ENCODE results near the gene RCN2.
A peak's percentile ranks its signal among the peaks of the same experiment; 100 is the strongest.

RCN2 gene

DNA sequence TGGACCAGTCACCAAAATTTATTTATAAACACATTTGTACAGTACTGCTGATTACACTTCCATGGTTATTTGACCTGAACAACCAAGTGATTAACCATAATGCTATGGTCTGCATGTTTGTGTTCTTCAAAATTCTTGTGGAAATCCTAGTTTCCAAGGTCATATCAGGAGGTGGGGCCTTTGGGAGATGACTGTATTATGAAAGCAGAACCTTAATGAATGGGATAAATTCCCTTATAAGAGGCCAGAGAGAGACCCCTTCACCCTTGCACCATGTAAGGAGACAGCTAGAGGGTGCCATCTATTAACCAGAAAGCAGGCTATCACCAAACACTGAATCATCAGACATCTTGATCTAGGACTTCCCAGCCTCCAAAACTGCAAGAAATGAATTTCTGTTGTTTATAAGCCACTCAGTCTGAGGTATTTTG, 28.3 kb upstream of the RCN2 start:
- peak overlapping the region; percentile 89; the same call in 1 of the 2 replicates for H3K27ac ChIP-seq
- TF ChIP-seq, protein P1, sequence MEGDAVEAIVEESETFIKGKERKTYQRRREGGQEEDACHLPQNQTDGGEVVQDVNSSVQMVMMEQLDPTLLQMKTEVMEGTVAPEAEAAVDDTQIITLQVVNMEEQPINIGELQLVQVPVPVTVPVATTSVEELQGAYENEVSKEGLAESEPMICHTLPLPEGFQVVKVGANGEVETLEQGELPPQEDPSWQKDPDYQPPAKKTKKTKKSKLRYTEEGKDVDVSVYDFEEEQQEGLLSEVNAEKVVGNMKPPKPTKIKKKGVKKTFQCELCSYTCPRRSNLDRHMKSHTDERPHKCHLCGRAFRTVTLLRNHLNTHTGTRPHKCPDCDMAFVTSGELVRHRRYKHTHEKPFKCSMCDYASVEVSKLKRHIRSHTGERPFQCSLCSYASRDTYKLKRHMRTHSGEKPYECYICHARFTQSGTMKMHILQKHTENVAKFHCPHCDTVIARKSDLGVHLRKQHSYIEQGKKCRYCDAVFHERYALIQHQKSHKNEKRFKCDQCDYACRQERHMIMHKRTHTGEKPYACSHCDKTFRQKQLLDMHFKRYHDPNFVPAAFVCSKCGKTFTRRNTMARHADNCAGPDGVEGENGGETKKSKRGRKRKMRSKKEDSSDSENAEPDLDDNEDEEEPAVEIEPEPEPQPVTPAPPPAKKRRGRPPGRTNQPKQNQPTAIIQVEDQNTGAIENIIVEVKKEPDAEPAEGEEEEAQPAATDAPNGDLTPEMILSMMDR (conservative IDR thresholded peaks at IDR 0.05): peak; percentile 75

- H3K27ac ChIP-seq: peak overlapping the region; percentile 89
Observed at GRCh38 chr15:76904461-76905012, 27.0 kb upstream of the RCN2 start.

DNA sequence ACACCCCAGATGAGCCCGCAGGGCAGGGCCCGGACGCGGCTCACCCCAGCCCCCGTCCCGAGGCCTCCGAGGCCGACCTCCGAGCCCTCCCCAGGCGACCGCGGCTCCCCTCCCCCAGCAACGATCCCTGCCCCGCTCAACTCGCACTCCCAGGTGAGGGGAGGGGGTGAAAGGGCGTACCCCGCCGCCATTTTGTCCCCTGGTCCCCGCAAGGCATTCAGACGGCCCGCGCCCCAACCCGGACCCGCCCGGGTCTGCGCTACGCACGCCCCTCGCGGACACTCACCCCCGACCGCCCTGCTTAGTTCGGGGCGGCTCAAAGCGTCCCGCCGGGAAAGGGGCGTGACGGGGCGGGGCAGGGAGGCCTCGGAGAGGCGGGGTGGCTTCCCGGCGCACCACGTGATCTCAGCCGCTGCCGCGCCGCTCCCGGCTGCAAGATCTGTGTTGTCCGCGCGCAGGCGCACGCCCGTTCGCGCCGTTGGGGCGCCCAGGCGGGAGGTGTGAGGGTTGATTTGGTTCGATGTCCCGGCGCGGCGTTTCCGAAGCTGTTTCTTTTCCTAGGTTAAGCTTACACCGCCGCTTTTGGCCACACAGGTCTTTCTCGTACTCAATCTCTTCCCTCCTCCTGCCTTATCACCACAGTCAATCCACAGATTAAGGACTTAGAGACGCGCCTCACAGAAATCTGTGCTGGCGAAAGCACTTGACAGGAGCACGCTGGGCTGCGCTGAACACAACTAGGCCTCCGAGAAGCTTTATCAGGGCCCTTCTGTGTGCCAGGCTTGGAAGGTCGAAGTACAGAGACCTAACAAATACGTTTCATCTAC, 26.3 kb upstream of the RCN2 start, which contains the start of gene SCAPER:
TSS of gene SCAPER (minus strand) at position 328 of the 827 bp plus-strand sequence. CDS start 21,523 bp downstream, outside the sequence.
- H3K27ac ChIP-seq: peak within 1 kb of the TSS; percentile 89
- TF ChIP-seq, protein P1 (conservative IDR thresholded peaks at IDR 0.05): 0 out of 2 replicates have a peak, but pooled peaks have one; percentile 9

More at GRCh38 chr15:76904461-76905012, 27.0 kb upstream of the RCN2 start:
- TF ChIP-seq, protein P1 (conservative IDR thresholded peaks at IDR 0.05): no peak

DNA sequence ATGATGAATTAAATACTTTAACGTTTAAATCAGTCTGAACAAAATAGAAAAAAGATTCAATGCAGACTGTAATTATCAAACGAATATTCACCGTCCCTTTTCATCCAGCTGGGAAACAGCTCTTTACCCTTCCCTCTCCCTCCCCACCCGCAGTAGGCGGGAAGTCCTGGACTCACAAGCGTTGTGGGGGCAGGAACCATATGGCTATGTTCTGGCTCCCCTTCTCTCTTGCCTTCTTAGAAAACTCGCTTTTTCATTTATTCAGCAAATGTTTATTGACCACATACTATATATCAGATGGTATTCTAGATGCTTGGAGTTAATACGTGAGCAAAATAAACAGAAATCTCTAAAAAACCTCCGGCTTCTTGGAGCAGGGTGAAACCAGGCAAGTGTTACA, 25.7 kb upstream of the RCN2 start:
- peak overlapping the region; percentile 89 for H3K27ac ChIP-seq
- TF ChIP-seq, protein P1 (conservative IDR thresholded peaks at IDR 0.05): no peak

GRCh38 chr15:76912430-76912829, 19.1 kb upstream of the RCN2 start:
- no peak overlapping the region for H3K27ac ChIP-seq
- TF ChIP-seq, protein P1 (conservative IDR thresholded peaks at IDR 0.05): no peak

GRCh38 chr15:76913737-76914136, 17.8 kb upstream of the RCN2 start:
- TF ChIP-seq, protein P1 (conservative IDR thresholded peaks at IDR 0.05): no peak
- H3K27ac ChIP-seq: no peak overlapping the region

GRCh38 chr15:76916369-76916768, 15.2 kb upstream of the RCN2 start:
- H3K27ac ChIP-seq: no peak overlapping the region
- TF ChIP-seq, protein P1 (conservative IDR thresholded peaks at IDR 0.05): no peak

Data from VCaP (cell line).